Measurements from ENCODE around the gene SHC3.

DNA sequence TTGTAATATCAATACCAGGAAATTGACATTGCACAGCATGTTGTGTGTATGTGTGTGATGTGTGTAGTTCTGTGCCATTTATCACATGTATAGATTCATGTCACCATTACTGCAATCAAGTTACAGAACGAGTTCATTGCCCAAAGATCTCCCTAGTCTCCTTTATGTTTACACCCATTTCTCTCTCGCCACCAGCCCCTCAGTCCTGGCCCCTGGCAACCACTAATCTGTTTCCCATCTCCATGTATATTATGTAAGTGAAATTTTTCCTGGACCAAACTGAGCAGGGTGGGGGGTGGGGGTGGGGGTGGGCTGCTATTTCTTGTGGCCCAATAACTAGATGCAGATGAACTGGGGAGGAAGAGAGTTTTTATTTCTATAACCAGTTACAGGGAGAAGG is 198.8 kb downstream of the SHC3 start:
- TF ChIP-seq, protein P1, sequence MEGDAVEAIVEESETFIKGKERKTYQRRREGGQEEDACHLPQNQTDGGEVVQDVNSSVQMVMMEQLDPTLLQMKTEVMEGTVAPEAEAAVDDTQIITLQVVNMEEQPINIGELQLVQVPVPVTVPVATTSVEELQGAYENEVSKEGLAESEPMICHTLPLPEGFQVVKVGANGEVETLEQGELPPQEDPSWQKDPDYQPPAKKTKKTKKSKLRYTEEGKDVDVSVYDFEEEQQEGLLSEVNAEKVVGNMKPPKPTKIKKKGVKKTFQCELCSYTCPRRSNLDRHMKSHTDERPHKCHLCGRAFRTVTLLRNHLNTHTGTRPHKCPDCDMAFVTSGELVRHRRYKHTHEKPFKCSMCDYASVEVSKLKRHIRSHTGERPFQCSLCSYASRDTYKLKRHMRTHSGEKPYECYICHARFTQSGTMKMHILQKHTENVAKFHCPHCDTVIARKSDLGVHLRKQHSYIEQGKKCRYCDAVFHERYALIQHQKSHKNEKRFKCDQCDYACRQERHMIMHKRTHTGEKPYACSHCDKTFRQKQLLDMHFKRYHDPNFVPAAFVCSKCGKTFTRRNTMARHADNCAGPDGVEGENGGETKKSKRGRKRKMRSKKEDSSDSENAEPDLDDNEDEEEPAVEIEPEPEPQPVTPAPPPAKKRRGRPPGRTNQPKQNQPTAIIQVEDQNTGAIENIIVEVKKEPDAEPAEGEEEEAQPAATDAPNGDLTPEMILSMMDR (IDR thresholded peaks at IDR 0.05; ENCODE audit: borderline replicate concordance, extremely low read depth, low read length, poor library complexity, severe bottlenecking) = no peak
- no peak for TF ChIP-seq EZH2 (IDR thresholded peaks at IDR 0.05; ENCODE audit: borderline replicate concordance, low read depth, low read length, severe bottlenecking)

Measured in DND-41 (cell line).